ENCODE results near the gene TMEM150B.
A peak's percentile ranks its signal among the peaks of the same experiment; 100 is the strongest.
"Not testable (repeated sequence)": the region's sequence is repeated elsewhere in the genome, so short reads cannot be mapped to it uniquely, and the experiment has no call there.

TMEM150B gene

GRCh38 chr19:55339889-55340783, 15.0 kb upstream of the TMEM150B start:
- DNase-seq (ENCODE audit: low read depth, low spot score): no peak
- peak overlapping the region; percentile 100 for H3K27ac ChIP-seq

- DNase-seq (ENCODE audit: low read depth, low spot score): peak; percentile 99
- H3K27ac ChIP-seq: peak within 1 kb of the TSS; percentile 100
Measured at GRCh38 chr19:55339105-55339888, 14.2 kb upstream of the TMEM150B start, which contains the start of gene KMT5C. Gene KMT5C, plus strand, starts transcription at chr19:55339876. Its CDS starts 2,061 bp downstream, at chr19:55341937.

DNA sequence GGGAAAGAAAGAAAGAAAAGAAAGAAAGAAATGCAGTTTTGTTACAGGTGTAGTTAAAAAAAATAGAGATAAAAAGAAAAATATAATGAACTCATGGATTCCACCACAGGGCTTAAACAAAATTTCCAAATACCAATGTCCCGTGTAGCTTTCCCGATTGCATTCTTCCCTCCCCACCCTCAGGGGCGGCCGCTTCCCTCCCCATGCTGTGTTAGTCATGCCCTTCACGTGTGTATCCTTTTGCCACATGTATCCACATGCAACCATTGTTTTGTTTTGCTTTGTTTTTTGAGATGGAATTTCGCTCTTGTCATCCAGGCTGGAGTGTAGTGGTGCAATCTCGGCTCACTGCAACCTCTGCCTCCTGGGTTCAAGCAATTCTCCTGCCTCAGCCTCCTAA, 11.0 kb upstream of the TMEM150B start:
- peak overlapping the region; percentile 52 for H3K27ac ChIP-seq
- peak; percentile 79 for DNase-seq (ENCODE audit: low read depth, low spot score)

- no peak overlapping the region for H3K27ac ChIP-seq
- DNase-seq (ENCODE audit: low read depth, low spot score): no peak
Measured at GRCh38 chr19:55333870-55334269, 8.7 kb upstream of the TMEM150B start.

DNA sequence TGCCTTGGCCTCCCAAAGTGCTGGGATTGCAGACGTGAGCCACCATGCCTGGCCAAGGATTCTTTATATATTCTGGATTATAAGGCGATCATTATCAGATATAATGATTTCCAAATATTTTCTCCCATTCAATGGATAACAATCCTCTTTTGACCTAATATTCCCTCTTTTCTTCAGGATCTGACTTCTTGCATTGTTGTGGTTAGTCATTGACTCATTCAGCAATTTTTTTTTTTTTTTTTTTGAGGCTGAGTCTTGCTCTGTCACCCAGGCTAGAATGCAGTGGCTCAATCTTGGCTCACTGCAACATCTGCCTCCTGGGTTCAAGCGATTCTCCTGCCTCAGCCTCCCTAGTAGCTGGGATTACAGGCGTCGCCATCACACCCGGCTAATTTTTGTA, 4.7 kb upstream of the TMEM150B start:
- not testable (repeated sequence) for DNase-seq (ENCODE audit: low read depth, low spot score)

DNA sequence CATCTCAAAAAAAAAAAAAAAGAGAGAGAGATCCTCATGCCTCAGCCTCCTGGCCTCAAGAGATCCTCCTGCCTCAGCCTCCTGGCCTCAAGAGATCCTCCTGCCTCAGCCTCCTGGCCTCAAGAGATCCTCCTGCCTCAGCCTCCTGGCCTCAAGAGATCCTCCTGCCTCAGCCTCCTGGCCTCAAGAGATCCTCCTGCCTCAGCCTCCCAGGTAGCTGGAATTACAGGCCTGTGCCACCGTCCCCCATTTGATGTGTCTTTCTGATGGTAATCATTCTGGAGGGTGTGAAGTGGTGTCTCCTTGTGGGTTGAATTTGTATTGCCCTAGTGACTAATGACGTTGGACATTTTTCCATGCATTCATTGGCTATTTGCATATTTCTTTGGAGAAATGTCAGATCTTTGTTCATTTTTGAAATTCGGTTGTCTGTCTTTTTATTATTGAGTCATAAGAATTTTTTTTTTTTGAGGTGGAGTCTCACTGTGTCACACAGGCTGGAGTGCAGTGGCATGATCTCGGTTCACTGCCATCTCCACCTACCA, 3.7 kb upstream of the TMEM150B start:
- not testable (repeated sequence) for DNase-seq (ENCODE audit: low read depth, low spot score); H3K27ac ChIP-seq

More for the DNA sequence above, 4.7 kb upstream of the TMEM150B start:
- not testable (repeated sequence) for H3K27ac ChIP-seq

- DNase-seq (ENCODE audit: low read depth, low spot score): no peak
- H3K27ac ChIP-seq: no peak overlapping the region
Measured at GRCh38 chr19:55324662-55325061, 479 bp downstream of the TMEM150B start.

DNA sequence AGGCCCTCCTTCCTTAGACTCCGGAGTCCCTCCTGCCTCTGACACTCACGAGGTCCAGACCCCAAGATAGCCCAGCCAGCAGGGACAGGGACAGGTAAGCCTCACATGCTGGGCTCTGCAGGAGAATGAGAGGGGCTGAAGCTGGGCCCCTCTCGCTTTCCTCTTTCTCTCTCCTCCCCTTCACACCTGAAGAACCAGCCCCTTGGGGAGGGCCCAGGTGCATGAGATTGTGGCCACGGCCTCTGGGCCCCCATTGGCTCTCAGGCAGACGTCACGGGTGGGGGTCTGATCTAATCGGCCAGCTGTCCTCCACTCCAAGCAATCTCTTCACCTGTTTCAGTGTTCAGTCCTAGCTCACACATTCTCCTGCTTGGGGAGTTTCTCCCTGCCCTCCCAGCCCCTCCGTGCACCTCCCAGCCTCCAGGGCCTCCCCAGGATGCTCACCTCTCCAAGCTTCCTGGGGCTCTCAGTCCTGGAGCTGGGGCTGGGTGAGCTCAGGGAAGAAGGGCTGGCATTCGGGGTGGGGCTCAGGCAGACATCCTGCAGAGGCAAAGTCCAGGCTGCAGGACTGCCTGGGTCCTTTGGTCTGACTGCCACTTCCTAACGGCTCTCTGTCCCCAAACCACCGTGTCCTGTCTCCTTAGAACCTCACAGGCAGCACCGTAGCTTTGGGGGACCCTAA, 2.8 kb downstream of the TMEM150B start:
- DNase-seq (ENCODE audit: low read depth, low spot score): no peak

GRCh38 chr19:55321466-55322137, 3.5 kb downstream of the TMEM150B start:
- no peak overlapping the region for H3K27ac ChIP-seq
- no peak for DNase-seq (ENCODE audit: low read depth, low spot score)

More for the DNA sequence above, 2.8 kb downstream of the TMEM150B start:
- H3K27ac ChIP-seq: no peak overlapping the region

GRCh38 chr19:55320844-55321419, 4.2 kb downstream of the TMEM150B start:
- H3K27ac ChIP-seq: no peak overlapping the region
- no peak for DNase-seq (ENCODE audit: low read depth, low spot score)

- DNase-seq (ENCODE audit: low read depth, low spot score): no peak
- H3K27ac ChIP-seq: no peak overlapping the region
Measured at GRCh38 chr19:55319785-55320184, 5.4 kb downstream of the TMEM150B start.

- no peak overlapping the region for H3K27ac ChIP-seq
- DNase-seq (ENCODE audit: low read depth, low spot score): no peak
Measured at GRCh38 chr19:55316646-55317045, 8.5 kb downstream of the TMEM150B start.

DNA sequence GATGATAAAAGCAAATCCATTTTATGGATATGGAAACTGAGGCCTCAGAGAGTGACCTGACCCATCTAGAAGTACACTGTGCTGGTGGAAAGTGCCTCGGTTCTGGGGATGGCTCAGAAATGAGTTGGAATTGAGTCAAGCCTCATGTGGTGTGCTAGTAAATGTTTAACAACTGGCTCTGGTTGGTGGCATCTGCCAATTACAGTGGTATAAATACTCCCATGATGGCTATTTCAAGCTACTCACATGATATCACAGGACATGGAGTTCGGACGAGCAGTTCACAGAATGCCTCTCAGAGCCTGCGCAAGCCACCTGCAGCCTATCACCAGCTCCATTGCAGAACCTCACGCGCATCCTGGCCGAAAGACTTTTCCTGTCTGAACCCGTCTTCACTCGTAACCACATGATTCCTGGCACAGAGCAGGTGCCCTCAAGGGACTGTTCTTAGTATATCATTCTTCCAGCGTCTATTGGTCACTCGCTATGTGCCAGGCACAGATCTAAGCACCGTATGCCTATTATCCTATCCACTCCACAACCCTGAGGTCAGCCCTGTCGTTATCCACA, 9.1 kb downstream of the TMEM150B start:
- DNase-seq (ENCODE audit: low read depth, low spot score): no peak

GRCh38 chr19:55314396-55314795, 10.7 kb downstream of the TMEM150B start:
- no peak for DNase-seq (ENCODE audit: low read depth, low spot score)
- H3K27ac ChIP-seq: no peak overlapping the region

More for the DNA sequence above, 9.1 kb downstream of the TMEM150B start:
- no peak overlapping the region for H3K27ac ChIP-seq

DNA sequence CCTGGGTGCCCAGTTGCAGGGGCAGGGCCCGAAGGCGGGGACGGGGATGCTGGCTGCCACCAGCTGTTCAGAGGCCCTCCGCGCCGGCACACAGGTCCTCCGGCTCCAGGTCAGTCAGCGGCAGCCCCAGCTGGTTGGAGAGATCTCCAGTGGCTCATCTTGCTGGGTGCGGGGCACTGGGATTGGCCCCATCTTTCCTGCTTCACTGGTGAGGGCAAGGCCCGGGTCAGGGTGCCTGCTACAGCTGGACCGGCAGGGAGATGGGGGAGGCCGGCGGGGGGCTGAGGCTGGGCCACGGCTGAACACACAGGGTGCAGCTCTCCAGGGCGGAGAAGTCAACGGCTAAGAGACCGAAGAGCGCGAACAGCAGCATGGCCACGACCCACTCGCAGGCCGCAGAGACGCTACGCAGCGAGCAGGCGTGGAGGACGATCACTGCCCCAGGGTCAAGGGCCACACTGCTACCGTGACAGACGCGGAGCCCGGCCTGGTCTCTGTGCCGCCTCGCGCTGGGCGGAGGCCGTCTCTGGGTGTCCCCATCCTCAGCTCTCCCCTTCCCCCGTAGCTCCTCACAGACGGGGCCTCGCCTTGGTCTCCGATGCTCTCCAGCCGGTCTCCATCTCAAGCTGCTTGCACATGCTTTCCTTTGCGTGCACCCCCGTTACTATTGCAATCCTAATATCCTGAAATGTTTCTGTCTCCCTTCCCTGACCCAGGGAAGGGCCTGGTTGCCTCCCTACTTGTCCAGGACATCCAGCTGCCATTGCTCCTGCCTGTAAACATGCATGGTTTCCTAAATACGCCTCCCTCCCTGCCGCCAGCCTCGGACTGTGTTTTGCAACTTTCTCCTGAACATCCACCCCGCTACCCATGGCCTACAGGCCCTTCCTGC, 12.3 kb downstream of the TMEM150B start:
- DNase-seq (ENCODE audit: low read depth, low spot score): no peak
- H3K27ac ChIP-seq: no peak overlapping the region

- no peak overlapping the region for H3K27ac ChIP-seq
- no peak for DNase-seq (ENCODE audit: low read depth, low spot score)
Measured at GRCh38 chr19:55311797-55312196, 13.3 kb downstream of the TMEM150B start.

DNA sequence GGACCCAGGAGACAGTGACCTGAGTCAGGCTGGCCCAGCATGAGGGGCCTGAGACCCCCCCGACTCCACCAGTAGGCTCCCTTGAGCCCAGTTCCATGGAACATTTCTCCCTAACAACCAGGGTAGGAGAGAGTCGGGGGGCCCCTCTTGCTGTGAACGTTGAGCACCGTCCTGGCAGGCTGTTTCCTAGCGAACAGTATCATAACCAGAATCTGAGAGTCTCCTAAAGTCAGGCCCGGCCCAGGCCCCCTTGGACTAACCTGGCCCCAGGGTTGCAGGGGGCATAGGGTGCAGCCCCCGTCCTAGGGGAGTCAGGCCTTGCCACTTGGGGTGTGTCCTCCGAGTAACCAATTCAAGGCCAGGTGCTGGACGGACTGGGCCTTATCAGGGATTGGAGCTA, 13.7 kb downstream of the TMEM150B start:
- no peak for DNase-seq (ENCODE audit: low read depth, low spot score)
- H3K27ac ChIP-seq: no peak overlapping the region

DNA sequence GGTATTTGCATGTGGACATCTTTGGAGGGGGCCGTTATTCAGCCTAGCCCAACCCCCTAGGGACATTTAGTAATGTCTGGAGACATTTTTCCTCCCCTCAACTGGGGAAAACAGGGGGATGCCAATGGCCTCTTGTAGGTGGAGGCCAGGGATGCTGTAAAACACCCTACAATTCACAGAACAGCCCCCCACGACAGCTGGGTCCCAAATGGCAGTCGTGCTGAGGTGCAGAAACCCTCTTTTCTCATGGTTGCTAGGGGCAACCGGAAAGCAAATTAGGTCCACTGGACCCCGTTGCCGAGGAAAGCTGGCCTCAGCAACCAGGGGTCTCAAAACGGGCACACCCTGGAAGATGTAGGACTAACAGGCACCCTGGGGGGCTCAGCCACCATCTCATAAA, 14.6 kb downstream of the TMEM150B start:
- DNase-seq (ENCODE audit: low read depth, low spot score): no peak

More for the DNA sequence above, 14.6 kb downstream of the TMEM150B start:
- no peak overlapping the region for H3K27ac ChIP-seq
